GM19452 (cell line): ENCODE measurements around the gene IL3.

Experiments
- ATAC-seq: cut with Tn5 transposase; IDR thresholded peaks from one replicate; pipeline ENCODE4 v1.9.1; 2021; ENCODE audit not compliant: unreplicated experiment

IL3 gene

GRCh38 chr5:132060501-132061161 lies at the start of gene IL3:
IL3 (plus strand) TSS chr5:132060655; CDS start chr5:132060707, 52 bp downstream.
- ATAC-seq, result no peak

DNA sequence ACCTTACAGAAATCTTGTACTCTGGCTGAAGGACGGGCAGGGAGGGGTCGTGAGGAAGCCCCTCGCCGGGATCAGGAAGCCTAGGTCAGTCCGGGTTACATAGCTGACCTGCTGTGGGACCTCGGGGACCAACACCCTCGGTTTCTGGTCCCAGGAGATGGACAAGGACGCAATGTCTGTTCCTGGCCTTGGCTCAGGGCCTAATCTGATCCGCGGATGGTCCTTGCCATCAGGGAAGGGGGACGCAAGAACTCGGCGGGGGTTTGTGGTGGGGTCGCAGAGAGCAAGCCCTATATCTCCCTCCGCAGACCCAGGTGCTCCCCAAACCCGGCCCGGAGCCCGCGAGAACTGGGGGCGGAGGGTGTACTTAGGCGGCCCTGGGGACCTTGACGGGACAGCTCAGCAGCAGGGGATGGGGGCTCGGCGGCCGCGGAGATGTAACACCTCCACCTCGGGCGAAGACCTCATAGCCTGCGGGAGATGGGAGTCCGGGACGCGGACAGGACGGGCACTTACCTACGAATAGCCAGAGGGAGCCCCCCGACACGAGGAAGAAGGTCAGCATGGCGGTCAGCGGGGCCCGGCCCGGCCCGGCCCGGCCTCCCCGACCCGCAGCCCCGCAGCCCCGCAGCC lies 49.4 kb upstream of the IL3 start:
- no peak for ATAC-seq

GRCh38 chr5:132011622-132012343 lies 48.7 kb upstream of the IL3 start, which contains the start of gene ACSL6:
ACSL6 (minus strand) TSS chr5:132011658; CDS start chr5:132011553, 105 bp downstream.
- ATAC-seq, result no peak

- no peak for ATAC-seq
Observed at GRCh38 chr5:132012371-132013005, 48.0 kb upstream of the IL3 start.

DNA sequence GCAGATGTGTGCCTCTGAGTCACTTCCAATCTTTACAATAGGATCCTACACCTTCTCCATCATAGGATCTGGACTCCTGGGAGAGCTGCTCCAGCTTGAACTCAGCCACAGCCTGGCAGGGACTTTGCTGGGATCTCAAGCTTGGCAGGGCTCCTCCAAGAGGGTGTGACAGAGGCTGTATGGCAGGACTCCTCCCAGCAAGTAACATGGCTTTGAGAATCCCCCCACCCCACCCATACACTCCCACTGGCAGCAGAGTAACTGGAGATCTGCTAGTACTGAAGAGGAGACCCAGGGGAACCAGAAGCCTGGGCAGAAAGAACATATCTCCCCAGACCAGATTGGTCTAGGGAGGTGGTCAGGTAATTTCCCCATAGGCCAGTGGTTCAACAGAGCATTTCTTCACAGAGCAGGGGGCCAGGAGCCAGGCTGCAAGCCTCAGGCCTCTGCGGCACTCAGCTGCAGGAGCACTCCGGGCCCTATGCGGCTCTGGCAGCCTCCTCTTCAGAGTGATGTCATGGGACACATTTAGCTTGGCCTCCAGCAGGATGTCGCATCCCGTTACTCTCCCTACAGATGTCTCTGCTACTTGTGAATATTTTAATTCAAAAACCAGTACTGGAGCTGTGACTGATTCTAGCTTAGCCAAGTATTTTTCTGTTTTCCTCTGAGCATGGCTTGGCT lies 47.3 kb upstream of the IL3 start:
- no peak for ATAC-seq

DNA sequence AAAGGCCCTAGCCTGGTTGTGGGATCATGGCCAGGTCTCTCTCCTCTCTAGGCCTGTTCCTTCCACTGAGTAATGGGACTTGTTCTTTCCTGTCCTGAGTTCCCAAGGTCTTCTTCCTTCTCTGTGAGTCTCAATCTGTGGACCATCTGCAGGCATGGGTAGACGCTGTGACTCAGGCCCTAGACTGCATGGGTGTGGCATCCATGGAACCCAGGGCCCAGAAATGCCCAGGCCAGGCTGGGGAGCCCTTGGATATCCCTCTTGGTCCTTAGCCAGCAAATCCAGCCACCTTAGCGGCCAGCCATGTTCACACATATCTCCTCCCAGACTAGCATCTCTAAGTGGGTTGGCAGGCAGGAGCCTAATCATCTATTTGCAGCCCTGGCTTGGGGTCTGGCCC lies 46.7 kb upstream of the IL3 start:
- no peak for ATAC-seq

DNA sequence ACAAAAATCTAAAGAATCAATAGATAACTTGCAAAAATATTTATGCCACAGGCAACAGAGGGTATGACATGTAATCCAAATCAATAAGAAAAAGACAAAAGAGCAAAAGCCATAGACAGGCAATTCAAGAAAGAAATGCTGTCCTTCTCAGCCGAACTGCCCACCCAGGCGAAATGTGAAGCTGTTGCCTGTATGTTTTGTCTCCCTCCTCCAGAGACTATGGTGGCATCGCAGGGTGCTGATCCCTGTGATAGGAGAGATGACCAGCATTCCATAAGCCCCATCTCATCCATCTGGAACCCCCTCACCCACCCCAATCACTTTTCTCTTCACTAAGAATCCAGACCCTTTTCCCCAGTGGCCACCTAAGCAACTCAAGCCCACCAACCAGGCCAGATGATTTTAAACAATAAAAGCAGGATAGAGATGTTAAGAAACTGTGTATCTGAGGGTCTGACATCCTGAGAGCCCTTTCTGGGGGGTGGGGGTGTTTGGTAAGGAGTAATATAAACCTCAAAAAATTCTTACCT lies 43.7 kb upstream of the IL3 start:
- no peak for ATAC-seq

DNA sequence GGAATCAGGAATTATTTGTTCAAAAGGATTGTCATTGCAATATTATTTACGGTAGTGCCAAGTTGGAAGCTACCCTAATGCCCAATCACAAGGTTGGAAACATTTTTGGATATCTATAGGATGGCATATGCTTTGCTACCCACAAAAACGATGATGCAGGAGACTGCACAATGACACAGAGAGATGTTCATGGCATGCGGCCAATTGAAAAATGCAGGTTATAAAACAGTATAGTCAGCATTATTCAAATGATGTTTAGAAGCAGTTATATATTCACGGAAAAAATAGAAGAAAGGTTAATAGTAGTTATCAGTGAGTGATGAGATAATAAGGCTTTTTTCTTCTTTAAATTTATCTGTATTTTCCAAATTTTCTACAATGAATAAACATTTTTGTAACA lies 43.1 kb upstream of the IL3 start:
- no peak for ATAC-seq

DNA sequence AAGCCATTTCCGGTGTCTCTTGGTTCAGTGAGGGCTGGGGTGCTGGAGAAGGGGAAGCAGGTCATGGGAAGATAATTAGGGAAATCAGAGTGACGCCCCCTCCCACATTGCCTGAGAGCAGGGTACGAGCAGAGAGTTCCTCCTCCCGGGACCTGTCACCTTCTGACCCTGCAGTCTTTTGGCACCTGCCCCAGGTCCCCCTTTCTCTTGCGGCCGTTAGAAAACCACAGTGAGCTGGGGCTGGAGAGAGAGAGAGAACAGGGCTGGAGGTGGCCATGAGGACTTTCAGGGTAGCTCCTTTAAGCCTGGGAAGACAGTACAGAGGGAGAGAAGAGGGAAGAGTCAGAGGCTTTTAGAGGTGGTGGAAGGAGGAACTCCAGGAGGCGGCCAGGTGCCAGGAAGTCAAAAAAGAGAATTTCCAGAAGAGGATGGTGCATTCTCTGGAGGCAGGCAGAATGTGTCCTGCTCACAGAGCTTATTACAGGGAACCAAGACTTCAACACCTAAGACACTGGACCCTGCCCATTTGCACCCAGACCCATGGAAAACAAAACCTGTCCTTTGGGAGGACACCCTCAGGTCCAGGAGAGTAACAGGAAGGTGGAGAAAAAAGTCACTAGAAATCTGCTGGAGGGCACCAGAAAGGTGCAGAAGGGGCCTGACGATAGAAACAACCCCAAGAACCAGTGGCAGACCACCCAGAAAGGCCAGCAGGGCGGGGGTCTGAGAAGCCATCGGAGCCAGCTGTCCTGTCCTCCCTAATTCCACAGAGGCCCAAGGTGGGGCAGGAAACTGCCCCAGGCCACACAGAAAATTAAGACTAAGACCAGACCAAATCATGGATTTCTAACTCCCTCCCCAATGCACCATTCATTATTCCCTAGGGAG lies 42.5 kb upstream of the IL3 start:
- ATAC-seq, result no peak

- peak; percentile 40 for ATAC-seq
Observed at GRCh38 chr5:132019337-132019736, 41.1 kb upstream of the IL3 start.

DNA sequence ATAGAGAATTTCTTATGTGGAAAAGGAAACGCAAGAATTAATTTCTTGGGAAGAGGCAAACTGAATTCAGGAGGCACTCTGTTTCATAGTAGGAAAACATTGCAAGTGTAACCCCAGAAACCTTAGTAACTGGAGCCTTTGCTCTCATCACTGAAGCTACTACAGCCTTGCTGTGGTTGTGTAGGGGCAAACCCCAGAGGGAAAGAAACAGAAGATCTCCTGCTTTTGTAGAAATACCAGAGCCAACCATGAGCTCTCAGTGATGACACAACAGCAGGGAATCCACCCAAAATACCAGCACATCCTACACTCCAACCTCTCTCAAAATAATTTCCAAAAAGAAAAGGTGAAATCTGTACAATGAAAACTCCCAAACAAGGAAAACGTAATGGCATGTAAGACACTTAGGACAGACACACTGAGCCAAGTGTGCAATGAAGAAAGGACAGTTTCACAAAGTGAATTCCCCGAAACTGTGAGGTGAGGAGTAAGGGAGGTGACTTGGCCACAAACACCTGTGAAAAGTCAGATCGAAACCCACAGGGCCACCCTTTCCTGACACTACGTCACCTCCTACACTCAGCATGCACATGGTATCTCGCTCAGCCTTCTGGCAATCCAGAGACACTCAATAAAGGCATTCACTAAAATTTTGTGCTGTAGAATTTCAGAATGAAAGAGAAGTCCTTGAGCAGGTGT lies 40.4 kb upstream of the IL3 start:
- ATAC-seq, result peak; percentile 96

GRCh38 chr5:132020568-132021339 lies 39.7 kb upstream of the IL3 start:
- peak; percentile 21 for ATAC-seq

GRCh38 chr5:132021654-132022053 lies 38.8 kb upstream of the IL3 start:
- no peak for ATAC-seq

DNA sequence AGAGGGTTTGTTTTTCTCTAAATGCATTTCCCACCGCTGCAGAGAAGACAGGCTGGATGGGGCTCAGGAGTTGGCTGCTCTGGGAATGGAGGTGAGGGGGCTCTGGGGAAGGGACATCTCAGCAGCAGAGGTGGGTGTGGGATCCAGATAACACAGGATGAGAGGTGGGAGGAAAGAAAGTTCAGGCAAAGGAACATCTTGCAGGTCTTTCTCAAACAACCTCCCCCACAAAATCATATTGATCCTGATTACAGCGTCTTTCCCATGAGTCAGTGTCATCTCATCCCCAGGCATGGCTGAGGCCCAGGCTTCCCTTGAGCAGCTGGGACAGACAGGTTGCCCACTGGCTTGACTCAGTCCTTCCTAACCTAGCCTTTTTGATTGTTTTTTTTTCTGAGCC lies 37.7 kb upstream of the IL3 start:
- no peak for ATAC-seq

DNA sequence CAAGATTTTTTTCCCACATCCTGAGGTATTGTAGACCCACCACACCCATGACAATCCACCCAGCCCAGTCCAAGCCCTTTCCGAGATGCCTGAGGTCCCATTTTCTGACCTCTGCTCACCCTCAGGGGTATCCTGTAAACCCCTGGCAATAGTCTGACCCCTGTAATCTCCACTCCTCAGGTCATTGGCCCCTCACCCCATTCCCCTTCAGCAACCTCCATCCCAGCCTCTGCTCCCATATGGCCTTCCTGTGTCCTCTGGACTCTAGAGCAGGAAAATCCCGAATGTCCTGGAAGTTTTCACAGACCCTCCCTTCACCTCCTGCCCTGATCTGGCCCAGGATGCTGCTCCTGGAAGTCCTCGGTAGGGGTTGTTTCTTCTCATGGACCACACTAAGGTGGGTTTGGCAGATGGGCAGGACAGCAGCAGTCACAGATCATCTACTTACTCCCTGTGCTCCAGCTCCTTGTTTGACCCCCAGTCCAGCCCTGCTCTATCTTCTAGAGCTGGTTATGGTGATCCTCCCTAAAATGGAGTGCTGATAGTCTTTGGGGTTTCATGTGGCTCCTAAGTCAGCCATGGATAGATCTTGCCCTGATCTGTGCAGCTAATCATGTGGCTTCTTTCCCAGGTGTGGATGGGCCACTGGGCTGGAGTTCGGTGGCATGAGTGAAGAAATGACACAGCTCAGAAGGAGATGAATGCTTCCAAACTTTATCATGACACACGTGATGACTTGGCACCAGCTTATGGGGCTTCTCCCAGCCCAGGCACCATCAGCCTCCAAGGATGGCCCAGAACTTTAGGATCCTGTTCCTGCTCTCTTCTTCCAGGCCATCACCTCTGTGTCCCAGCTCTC lies 37.0 kb upstream of the IL3 start:
- ATAC-seq, result no peak

DNA sequence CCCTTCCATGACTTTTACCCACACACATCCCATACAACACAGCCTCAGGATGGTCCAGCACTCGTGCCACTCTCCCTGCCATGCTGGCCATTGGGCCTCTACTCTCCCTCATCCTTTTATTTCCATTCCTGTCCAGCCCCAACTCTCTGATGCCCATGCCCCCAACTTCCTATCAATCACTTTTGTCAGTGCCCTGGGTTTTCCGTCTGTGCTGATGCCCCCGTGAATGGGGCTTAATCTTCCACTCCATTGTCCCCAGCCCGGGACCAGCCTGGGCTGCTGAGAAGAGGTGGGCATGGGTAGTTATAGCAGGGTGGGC lies 36.4 kb upstream of the IL3 start:
- ATAC-seq, result no peak

DNA sequence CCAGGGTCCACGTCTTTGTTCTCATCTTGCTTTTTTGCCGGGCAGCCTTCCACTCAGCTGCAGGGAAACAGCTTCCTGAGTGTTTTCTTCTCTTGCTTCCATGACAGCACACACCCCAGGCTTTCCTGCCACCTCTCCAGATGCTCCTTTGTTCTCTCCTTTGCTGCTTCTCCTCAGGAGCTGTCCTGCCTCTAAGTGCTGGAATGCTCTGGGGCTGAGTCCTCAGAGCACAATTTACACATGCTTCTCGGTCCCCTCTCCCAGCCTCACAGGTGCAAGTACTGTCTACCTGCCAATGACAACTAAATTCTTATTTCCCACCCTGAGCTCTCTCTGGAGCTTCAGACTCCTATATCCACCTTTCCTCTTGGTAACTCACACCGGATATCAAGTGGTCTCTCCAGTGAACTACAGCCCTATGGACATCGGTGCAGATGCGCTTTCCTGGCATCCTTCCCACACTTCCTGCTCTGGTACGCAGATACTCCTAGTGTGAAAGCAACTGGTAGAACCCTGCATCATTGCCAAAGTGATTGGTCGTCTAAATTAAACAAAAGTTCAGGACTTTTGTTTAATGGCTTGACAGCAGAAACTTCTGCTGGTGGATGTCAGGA lies 35.6 kb upstream of the IL3 start:
- no peak for ATAC-seq
